H1 (cell line): ENCODE measurements around the gene INPP4B. TPM values are rescaled to one million over a fixed set of nuclear protein-coding genes. Genes with fewer than 3 reads are reported as not detected.

ENCODE experiments used
- polyA plus RNA-seq, 7 experiments: library from polyadenylated mRNA; depleted of rRNA in 3 of 7; stranded (reverse) in 5 of 7; unstranded in 2 of 7; fragments of >200 nt in 5 of 7; fragments of 200-250 nt in 2 of 7; gene quantifications; 1 replicate in 5 of 7; 2 replicates in 1 of 7; 4 replicates in 1 of 7; pipeline versions ENCODE4 v1.2.1 to v1.2.3, GENCODE V29; 2011 to 2013; ENCODE audit warnings: missing spikeins in 2 of 7, mixed read lengths in 2 of 7
- total RNA-seq: library from RNA; stranded (reverse); fragmentation: NEBNext Ultra II Directional; extraction: Animal tissue kit (Norgen Biotek cat#: 25700); gene quantifications from 2 replicates; pipeline ENCODE4 v1.2.1, GENCODE V29; 2021
- TF ChIP-seq, protein P1 (sequence below), 3 experiments: IDR thresholded peaks; 1 replicate in 2 of 3; 2 replicates in 1 of 3; pipeline versions ENCODE4 v1.5.1 to v1.6.1; 2011; ENCODE audit warnings: low read length in 3 of 3, mild to moderate bottlenecking in 3 of 3, inconsistent platforms in 2 of 3, low read depth in 1 of 3, moderate library complexity in 1 of 3; ENCODE audit not compliant: insufficient read depth in 1 of 3; ENCODE audit errors: control extremely low read depth in 1 of 3

Gene INPP4B
- total and polyA plus RNA-seq, 2 of the 8 experiments (the other 6 are each of a cell fraction or from before 2014, with no cell fraction given), result 0.11 to 0.54 TPM

DNA sequence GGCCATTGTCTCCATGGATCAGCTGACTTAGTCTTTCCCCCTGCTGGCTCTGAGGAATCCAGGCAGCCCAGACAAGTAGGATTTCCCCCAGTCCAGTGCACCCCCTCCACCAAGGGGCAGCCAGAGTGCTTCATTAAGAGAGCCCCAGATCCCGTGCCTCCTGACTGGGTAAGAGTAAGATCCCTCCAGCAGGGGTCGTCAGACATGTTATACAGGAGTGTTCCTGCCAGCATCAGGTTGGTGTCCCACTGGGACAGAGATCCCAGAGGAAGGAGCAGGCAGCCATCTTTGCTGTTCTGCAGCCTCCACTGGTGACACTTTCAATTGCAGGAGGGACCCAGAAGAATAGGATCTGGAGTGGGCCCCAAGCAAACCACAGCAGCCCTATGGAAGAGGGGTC lies 29.0 kb upstream of the INPP4B start (continued):
- TF ChIP-seq, protein P1, sequence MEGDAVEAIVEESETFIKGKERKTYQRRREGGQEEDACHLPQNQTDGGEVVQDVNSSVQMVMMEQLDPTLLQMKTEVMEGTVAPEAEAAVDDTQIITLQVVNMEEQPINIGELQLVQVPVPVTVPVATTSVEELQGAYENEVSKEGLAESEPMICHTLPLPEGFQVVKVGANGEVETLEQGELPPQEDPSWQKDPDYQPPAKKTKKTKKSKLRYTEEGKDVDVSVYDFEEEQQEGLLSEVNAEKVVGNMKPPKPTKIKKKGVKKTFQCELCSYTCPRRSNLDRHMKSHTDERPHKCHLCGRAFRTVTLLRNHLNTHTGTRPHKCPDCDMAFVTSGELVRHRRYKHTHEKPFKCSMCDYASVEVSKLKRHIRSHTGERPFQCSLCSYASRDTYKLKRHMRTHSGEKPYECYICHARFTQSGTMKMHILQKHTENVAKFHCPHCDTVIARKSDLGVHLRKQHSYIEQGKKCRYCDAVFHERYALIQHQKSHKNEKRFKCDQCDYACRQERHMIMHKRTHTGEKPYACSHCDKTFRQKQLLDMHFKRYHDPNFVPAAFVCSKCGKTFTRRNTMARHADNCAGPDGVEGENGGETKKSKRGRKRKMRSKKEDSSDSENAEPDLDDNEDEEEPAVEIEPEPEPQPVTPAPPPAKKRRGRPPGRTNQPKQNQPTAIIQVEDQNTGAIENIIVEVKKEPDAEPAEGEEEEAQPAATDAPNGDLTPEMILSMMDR (IDR thresholded peaks at IDR 0.05; ENCODE audit: control extremely low read depth in 1 of 3, insufficient read depth in 1 of 3, low read depth in 1 of 3, low read length in 3 of 3), result peak in 2 of 3 experiments; percentile 2 to 34; a peak in 1 of 4 replicates
